HL-60/S4 treated with retinoic acid at 250 ng/mL for 4 days and 3 days (cell line): ENCODE measurements around the gene ANKRD16.
"Not testable (repeated sequence)": the region's sequence is repeated elsewhere in the genome, so short reads cannot be mapped to it uniquely, and the experiment has no call there.

Source experiments
- in situ Hi-C: fragments of 300-500 bp; cut with MboI; formaldehyde crosslinking; loops from 2 replicates; pipeline ENCODE4 v1.7.0; 2022; ENCODE audit warnings: low sequenced_read_pairs

Gene ANKRD16

DNA sequence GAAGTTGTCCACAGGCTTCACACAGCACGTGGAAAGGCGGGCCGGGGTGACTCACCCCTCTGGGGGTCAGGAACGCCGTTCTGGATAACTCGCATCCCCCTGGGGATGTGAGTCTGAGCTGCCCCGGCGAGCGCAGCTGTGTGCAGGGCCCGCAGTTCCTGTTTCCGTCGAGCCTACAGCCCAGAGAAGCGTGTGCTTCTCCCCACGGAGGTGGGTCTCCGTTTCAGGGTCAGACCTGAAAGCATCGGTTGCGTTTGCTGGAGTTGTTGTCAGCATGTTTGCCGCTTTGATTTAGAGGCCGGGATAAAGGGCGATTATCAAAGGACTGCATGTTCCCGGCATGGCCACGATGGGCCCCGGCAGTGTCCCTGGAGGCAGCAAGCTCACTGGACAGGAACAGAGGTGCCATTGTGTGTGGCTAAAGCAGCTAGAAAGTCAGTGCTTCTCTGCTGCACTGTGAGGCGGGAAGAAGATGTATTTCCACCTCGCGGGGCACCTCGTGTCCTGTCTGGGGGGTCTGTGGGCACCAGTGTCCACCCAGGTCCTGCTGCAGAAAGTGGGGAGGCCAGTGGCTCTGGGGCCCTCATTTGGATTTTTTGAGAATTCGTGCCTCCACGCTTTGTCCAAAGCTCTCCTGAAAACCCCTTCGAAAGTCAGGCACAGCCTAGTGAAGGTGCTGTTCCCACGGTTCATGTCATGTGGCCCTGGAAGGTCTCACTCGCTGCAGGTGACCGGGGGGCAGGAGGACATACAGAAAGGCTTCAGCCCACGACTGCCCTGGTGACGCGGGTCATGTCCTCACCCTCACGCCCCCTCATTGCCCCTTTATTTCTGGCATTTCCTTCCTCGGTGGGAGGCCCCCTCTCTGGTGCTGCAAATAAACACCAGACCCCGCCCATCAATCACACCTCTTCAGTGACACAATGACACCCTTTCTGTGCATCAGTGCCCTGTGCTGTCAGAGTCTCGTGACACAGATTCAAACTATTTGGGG is 49.1 kb downstream of the ANKRD16 start:
- in situ Hi-C loops: no loop called here

DNA sequence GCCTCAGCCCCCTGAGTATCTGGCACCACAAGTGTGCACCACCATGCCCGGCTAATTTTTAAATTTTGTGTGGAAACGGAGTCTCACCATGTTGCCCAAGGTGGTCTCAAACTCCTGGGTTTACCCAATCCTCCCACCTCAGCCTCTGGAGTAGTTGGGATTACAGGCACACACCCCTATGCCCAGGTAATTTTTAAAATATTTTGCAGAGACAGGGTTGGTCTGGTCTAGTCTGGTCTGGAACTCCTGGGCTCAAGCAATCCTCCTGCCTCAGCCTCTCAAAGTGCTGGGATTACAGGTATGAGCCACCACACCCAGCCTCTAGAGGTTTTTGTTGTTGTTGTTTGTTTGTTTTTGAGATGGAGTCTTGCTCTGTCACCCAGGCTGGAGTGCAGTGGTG is 53.5 kb downstream of the ANKRD16 start:
- in situ Hi-C loops: not testable (repeated sequence)

DNA sequence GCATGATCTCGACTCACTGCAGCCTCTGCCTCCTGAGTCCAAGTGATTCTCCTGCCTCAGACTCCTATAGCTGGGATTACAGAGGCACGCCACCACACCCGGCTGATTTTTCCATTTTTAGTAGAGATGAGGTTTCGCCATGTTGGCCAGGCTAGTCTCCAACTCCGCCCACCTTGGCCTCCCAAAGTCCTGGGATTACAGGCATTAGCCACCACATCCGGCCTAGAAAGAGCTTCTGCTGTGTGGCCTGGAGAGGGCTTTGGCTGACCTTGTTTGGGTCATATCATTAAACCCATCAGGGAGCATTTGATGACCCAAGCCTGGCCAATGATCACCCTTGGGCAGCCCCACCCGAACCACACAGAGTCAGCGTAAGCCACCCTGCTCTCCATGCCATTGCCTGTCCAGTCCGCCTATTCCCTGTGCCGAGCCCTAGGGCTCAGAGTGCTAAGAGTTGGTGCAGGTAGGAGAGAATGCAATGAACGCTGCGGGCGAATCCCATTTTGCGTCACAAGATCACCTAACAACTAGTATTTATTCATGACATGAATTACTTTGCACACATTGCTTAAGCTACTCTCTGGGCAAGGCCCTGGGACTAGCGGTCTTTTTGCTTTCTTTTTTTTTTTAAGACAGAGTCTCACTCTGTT is 54.1 kb downstream of the ANKRD16 start:
- in situ Hi-C loops: no loop called here

DNA sequence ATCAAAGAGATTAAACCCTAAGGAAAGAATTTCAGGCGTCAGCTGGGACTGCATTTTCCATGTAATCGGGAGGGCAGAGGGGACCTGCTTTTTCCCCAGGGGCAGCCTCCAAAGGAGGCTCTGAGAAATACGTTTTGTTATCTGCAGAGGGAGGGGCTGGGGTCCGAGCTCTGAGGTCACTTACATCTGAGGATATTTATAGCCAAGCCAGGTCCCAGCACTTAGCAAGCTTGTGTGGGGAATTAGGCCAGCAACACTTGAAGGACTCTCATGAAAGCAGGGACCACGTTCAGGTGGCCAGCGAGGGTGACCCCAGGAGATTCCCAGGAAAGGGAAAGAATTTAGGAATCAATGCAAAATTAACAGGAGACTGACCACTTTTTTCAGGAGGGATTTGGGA is 55.9 kb downstream of the ANKRD16 start:
- in situ Hi-C loops: no loop called here

DNA sequence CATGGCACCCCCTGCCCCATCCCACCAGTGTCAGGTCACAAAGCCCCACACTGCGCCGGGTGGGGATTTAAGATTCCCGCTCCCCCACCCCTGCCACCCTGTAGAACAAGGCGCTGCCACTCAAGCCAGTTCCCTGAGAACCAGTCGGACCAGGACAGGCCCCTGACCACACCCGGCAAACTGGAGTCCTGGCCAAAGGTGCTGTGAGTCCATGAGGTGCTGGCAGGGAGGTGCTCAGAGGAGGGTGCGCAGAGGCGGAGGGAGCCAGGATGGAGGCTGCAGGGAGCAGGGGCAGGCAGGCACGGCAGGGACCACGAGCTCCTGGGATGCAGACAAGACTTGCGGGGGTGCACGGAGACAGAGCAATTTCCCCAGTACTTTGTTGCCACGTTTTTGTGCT is 56.7 kb downstream of the ANKRD16 start:
- in situ Hi-C loops: no loop called here

DNA sequence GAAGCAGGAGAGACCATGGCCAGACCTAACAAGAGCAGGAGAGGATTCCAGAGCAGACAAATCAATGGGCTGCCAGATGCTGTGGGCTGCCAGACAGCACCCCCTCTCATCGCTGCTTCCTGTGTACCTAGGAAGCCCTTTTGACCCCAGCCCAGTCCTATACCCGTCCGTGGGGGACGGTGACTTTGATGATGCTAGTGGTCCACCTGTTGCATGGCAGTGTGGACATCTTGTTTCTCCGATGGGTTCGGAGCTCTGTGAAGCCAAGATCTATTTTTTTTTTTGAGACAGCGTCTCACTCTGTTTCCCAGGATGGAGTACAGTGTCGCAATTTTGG is 58.3 kb downstream of the ANKRD16 start:
- in situ Hi-C loops: no loop called here

DNA sequence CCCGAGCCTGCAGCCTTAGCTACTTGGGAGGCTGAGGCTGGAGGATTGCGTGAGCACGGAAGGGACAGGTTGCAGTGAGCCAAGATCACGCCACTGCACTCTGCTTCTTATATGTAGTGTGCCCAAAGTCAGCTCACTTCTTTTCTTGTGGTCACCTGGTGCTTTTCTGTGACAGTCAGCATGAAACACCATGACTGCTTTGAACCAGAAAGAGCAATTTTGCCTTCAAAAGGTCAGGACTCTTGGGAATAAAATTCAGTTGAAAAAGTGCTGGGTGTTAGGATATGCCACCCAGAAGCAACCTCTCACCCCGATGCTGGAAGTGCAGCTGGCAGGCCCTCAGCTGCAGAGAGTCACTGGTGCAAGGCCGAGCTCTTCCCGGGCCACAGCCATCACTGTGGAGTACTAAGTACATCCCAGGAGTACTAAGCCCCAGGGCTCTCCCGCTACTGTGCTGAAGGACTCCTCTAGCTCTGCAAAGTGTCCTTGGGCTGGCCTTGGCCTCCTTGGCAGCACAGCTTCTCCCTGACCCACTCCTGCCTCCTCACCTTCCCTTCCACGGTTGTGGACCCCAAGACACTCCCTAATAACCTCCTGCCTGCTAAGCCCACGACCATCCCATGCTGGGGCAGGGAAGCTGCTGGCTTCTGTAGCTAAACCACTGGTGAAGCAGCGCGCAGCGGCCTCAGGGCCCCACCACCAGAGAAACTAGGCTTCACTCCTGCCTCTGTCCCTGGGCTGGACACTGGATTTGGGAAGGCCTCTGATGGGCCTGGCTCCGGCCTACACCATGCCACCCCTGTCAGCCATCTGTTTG is 58.9 kb downstream of the ANKRD16 start:
- in situ Hi-C loops: no loop called here

DNA sequence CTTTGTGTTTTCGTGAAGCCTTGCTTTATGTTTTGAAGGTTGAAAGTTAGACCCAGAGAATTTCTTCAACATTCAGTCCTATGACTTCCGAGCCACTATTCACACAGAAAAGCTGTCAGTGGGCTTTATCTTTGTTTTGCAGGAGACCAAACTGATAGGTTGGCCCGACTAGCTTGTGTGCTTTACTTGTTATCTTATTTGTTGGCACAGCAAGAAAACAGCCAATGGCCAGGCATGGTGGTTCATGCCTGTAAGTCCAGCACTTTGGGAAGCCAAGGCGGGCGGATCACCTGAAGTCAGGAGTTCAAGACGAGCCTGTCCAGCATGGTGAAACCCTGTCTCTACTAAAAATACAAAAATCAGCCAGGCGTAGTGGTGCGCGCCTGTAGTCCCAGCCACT is 60.4 kb downstream of the ANKRD16 start:
- in situ Hi-C loops: no loop called here

GRCh38 chr10:5828725-5829124 is 61.0 kb downstream of the ANKRD16 start:
- in situ Hi-C loops: no loop called here

DNA sequence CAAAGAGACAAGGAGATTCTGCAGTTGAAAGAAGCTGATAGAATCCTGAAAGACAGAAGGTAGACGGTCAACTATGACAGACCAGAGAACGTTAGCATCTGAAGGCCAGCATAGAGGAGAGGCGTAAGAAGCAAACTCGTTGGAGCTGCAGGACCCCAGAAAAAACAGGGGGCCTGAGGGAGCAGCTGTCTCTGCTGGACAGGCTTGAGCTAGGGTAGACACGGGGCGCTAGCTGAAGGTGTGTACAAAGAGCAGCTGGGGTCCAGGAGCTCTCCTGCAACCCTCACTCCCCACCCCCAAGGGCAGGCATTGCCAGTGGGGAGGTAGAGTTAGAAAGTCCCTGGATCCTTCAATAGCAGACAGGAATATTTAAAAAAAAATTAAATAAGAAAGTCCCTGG is 61.9 kb downstream of the ANKRD16 start:
- in situ Hi-C loops: no loop called here

- in situ Hi-C loops: not testable (repeated sequence)
Observed at GRCh38 chr10:5826511-5826910, 63.2 kb downstream of the ANKRD16 start.

- in situ Hi-C loops: no loop called here
Observed at GRCh38 chr10:5818894-5819293, 70.8 kb downstream of the ANKRD16 start.

GRCh38 chr10:5818048-5818331 is 71.7 kb downstream of the ANKRD16 start:
- in situ Hi-C loops: no loop called here

DNA sequence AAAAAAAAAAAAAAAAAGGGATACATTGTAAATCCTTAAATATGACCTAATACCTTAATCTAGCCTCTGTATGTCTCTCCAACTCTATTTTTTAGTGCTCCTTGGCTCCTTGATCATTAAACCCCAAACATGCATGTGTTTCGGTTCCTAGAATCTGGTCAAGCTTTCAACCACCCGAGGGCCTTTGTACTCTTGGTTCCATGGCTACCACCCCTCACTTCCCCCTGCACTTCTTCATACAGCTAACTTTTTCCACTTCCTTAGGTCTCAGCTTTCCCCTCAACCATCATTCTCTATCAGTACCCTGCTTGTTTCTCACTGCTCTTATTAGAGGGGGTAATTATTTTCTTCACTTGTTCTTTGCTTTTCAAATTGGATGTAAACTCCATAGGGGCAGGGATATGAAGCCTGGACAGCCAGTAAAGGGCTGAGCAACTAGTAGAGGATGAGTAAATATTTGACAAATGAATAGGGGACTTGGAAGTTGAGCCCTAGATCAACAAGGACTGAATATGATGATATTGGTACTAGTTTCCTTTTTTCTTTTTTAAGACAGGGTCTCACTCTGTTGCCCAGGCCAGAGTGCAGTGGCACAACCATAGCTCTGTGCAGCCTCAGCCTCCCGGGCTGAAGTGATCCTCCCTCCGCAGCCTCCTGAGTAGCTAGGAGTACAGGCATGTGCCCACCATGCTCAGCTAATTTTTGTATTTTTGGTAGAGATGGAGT is 72.2 kb downstream of the ANKRD16 start:
- in situ Hi-C loops: no loop called here

- in situ Hi-C loops: no loop called here
Observed at GRCh38 chr10:5816170-5816569, 73.5 kb downstream of the ANKRD16 start.

DNA sequence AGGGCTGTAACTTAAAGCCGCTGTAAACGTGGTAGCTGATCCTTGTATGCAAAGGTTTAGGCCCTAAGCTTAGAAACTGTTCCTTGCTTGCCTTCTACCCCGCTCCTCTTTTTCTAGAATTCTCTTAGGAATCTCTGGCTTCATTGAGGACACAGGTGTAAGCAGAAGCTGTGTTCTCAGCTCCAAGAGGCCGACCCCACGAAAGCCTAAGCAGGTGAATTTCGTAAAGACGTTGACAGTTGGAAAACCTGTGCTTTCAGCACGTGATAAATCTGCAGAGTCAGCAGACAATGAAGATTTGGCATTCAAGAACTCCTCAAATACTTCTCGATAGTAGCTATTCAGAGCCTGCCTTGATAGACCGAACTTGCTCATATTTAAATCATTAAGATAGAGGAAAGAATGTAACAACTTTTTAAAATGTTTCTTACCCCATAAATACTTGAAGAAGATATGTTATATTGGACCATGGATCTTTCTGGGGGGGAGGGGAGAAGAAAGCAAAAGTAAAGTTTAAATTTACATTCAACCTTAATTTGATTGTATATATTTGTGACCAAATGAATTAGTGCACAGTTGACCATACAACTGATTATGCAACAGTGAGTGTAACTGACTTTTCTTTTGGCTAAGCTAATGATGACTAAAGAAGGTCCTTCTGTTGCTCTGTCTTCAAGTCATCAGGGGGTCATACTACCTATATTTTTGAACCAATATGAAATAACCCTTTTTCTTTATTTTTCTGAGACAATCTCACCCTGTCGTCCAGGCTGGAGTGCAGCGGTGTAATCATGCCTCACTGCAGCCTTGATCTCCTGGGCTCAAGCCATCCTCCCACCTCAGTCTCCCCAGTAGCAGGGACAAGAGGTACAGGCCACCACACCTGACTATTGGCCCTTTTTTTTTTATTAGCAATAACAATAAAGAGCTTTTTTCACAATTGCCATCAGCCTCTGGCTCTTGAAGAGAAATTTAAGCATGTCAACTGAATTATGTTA is 75.3 kb downstream of the ANKRD16 start:
- in situ Hi-C loops: no loop called here

GRCh38 chr10:5813341-5814109 is 76.2 kb downstream of the ANKRD16 start, which contains the start of gene GDI2:
TSS of gene GDI2 (minus strand) at chr10:5813434. CDS start at chr10:5813258, 176 bp downstream.
- in situ Hi-C loops: no loop called here

- in situ Hi-C loops: no loop called here
Observed at GRCh38 chr10:5813091-5813340, 76.7 kb downstream of the ANKRD16 start.
